K562 (cell line): ENCODE measurements around the gene ITSN2. TPM values are rescaled to one million over a fixed set of nuclear protein-coding genes. Genes with fewer than 3 reads are reported as not detected.

Experiments
- ATAC-seq: fragments of 200-7000 bp; cut with Tn5 transposase; 3 replicates; pipeline ENCODE4 v1.9.1; 2020; ENCODE audit warnings: moderate library complexity
- BruUV-seq: library from RNA; stranded (reverse); fragments of 400-500 nt; replicated peaks from 2 replicates; lab custom pipeline; 2021; lab: Mats Ljungman, UMichigan
- CTCF ChIA-PET: fragments of 300-600 bp; formaldehyde crosslinking; extraction: SDS; loops from one replicate; lab custom pipeline; 2021; ENCODE audit warnings: low intra/inter-chr PET ratio; lab: Yijun Ruan, JAX
- POLR2A ChIA-PET: fragments of 300-600, 350-650 bp; sonication (Branson Sonifier 250); formaldehyde crosslinking; extraction: SDS; loops from one replicate; lab custom pipeline; 2021; ENCODE audit warnings: antibody characterized with exemption, inconsistent platforms; lab: Yijun Ruan, JAX
- DNase-seq, 4 experiments: peaks; one replicate each; pipeline versions ENCODE4 v3.0.0 to v3.0.0-alpha.2; 2011 to 2018; ENCODE audit warnings: low spot score in 3 of 4, mixed read lengths in 3 of 4; ENCODE audit errors: extremely low read depth in 1 of 4
- FAIRE-seq: peaks from 2 replicates; lab custom pipeline; 2011; peaks lifted over from hg19 to GRCh38; lab: Jason Lieb, UNC
- H2AFZ ChIP-seq: 2 replicates; pipeline ENCODE4 v1.6.0; 2011; ENCODE audit warnings: low read depth, low read length, control low read depth, inconsistent platforms
- H3K27ac ChIP-seq: fragments of 200-600 bp; 3 replicates; pipeline ENCODE4 v1.8.0; 2011; ENCODE audit warnings: low read depth, mild to moderate bottlenecking, control low read depth, inconsistent platforms, low read length, moderate library complexity, mixed read lengths; ENCODE audit errors: extremely low read depth
- H3K27me3 ChIP-seq, 2 experiments: fragments of 300-600 bp in 1 of 2; 2 replicates in 1 of 2; 3 replicates in 1 of 2; pipeline versions ENCODE4 v1.6.0 to v1.8.0; 2011; ENCODE audit warnings: inconsistent platforms in 2 of 2, low read length in 2 of 2, mild to moderate bottlenecking in 1 of 2, mixed read lengths in 1 of 2, moderate library complexity in 1 of 2; ENCODE audit not compliant: control insufficient read depth in 2 of 2, insufficient read depth in 2 of 2
- H3K36me3 ChIP-seq: fragments of 300-600 bp; 3 replicates; pipeline ENCODE4 v1.8.0; 2011; ENCODE audit warnings: mild to moderate bottlenecking, low read length, inconsistent platforms; ENCODE audit not compliant: control insufficient read depth, insufficient read depth
- H3K4me1 ChIP-seq, 2 experiments: fragments of 200-600 bp in 1 of 2; replicated peaks in 1 of 2; 2 replicates in 1 of 2; 3 replicates in 1 of 2; pipeline versions ENCODE4 v1.5.1 to v1.8.0; 2011; ENCODE audit warnings: inconsistent platforms in 2 of 2, low read length in 2 of 2, mild to moderate bottlenecking in 1 of 2, mixed read lengths in 1 of 2, moderate library complexity in 1 of 2; ENCODE audit not compliant: control insufficient read depth in 2 of 2, insufficient read depth in 2 of 2
- H3K4me2 ChIP-seq: 2 replicates; pipeline ENCODE4 v1.6.1; 2011; ENCODE audit warnings: low read length, control low read depth, inconsistent platforms, mixed read lengths; ENCODE audit not compliant: insufficient read depth
- H3K4me3 ChIP-seq: fragments of 200-600 bp; sonication (generic), shearing (Covaris generic); 2 replicates; pipeline ENCODE4 v1.5.1; 2016; ENCODE audit warnings: control low read depth, inconsistent platforms
- H3K79me2 ChIP-seq: fragments of 200-600 bp; 3 replicates; pipeline ENCODE4 v1.8.0; 2011; ENCODE audit warnings: low read length, inconsistent platforms; ENCODE audit not compliant: control insufficient read depth, insufficient read depth
- H3K9ac ChIP-seq, 2 experiments: 2 replicates each; pipeline versions ENCODE4 v1.6.0 to v1.6.1; 2011; ENCODE audit warnings: low read depth in 2 of 2, low read length in 2 of 2, control low read depth in 1 of 2, inconsistent platforms in 1 of 2, mild to moderate bottlenecking in 1 of 2, mixed read lengths in 1 of 2; ENCODE audit not compliant: insufficient read depth in 1 of 2
- H3K9me1 ChIP-seq: one replicate; pipeline ENCODE4 v1.6.0; 2011; ENCODE audit warnings: inconsistent platforms, mild to moderate bottlenecking, low read length, moderate library complexity; ENCODE audit not compliant: control insufficient read depth, insufficient read depth
- H3K9me3 ChIP-seq: replicated peaks from 2 replicates; pipeline ENCODE4 v1.5.1; 2011; ENCODE audit warnings: low read depth, low read length, inconsistent platforms; ENCODE audit not compliant: control insufficient read depth, insufficient read depth
- H4K20me1 ChIP-seq: replicated peaks from 2 replicates; pipeline ENCODE4 v1.6.1; 2011; ENCODE audit warnings: low read length, inconsistent platforms, mixed read lengths; ENCODE audit not compliant: control insufficient read depth, insufficient read depth
- BHLHE40 ChIP-seq: IDR thresholded peaks from 2 replicates; pipeline ENCODE4 v1.6.1; 2011; ENCODE audit warnings: low read length, improper control_type of control experiment
- EGR1 ChIP-seq: fragments of 450-650 bp; conservative IDR thresholded peaks from 2 replicates; pipeline ENCODE4 v1.6.1; 2017; ENCODE audit warnings: mild to moderate bottlenecking
- SAP30 ChIP-seq: fragments of 200-600 bp; sonication (generic); IDR thresholded peaks from 2 replicates; pipeline ENCODE4 v1.6.1; 2012; ENCODE audit warnings: borderline replicate concordance, low read depth, mild to moderate bottlenecking, moderate library complexity, low read length, control low read depth, inconsistent platforms; ENCODE audit not compliant: insufficient read depth, poor library complexity, severe bottlenecking
- ZBTB7A ChIP-seq: IDR thresholded peaks from 2 replicates; pipeline ENCODE4 v1.6.1; 2011; ENCODE audit warnings: low read depth, mild to moderate bottlenecking, low read length, moderate library complexity, borderline replicate concordance; ENCODE audit not compliant: control insufficient read depth
- WGBS: fragments of 100-300 bp; shearing (Covaris generic); methylation state at CpG from one replicate; pipeline ENCODE4 v1.1.6; 2016; ENCODE audit warnings: low coverage, mixed read lengths; ENCODE audit not compliant: insufficient coverage; ENCODE audit errors: missing lambda C conversion rate; 5-methylcytosine and 5-hydroxymethylcytosine counted together
- in situ Hi-C: fragments of 300-500 bp; cut with MboI; formaldehyde crosslinking; loops from 4 replicates; pipeline ENCODE4 v1.15.0; 2018; ENCODE audit warnings: inconsistent platforms, mixed read lengths
- intact Hi-C: fragments of 100-400 bp; cut with micrococcal nuclease; formaldehyde crosslinking; loops from 2 replicates; pipeline ENCODE4 v1.14.2; 2022
- polyA plus RNA-seq, 8 experiments: library from polyadenylated mRNA; depleted of rRNA in 4 of 8; stranded (reverse) in 5 of 8; unstranded in 3 of 8; fragments of >200 nt; fragmentation: Nextera tagmentation in 2 of 8; fragmentation: Illumina TruSeq in 1 of 8; extraction: Ambion mirVana in 2 of 8; extraction: Trizol in 1 of 8; gene quantifications; 2 replicates each; pipeline versions ENCODE4 v1.2.1 to v1.2.3, GENCODE V29; 2011 to 2014; ENCODE audit warnings: inconsistent platforms in 1 of 8, missing spikeins in 1 of 8
- total RNA-seq, 7 experiments: library from RNA; depleted of rRNA in 6 of 7; stranded (reverse); fragments of >200 nt in 6 of 7; fragmentation: Illumina TruSeq in 2 of 7; extraction: Trizol in 2 of 7; gene quantifications; 2 replicates each; pipeline versions ENCODE4 v1.2.1 to v1.2.3, GENCODE V29; 2011 to 2021; ENCODE audit warnings: low replicate concordance in 1 of 7
- TF ChIP-seq, protein P1 (sequence below): sonication (generic); formaldehyde crosslinking; IDR thresholded peaks from 2 replicates; pipeline ENCODE4 v1.8.0; 2023; ENCODE audit warnings: mild to moderate bottlenecking, missing genetic modification reagents
- TF ChIP-seq, protein P2 (sequence below), 2 experiments: IDR thresholded peaks; 2 replicates each; pipeline ENCODE4 v1.6.1; 2011; ENCODE audit warnings: borderline replicate concordance in 1 of 2, control low read depth in 1 of 2, low read depth in 1 of 2, low read length in 1 of 2, mild to moderate bottlenecking in 1 of 2, mixed read lengths in 1 of 2, moderate library complexity in 1 of 2; ENCODE audit not compliant: insufficient read depth in 1 of 2, insufficient read length in 1 of 2, poor library complexity in 1 of 2, severe bottlenecking in 1 of 2; ENCODE audit errors: extremely low read depth in 1 of 2
- TF ChIP-seq, protein P3 (sequence below): sonication (generic); formaldehyde crosslinking; IDR thresholded peaks from 2 replicates; pipeline ENCODE4 v1.8.1; 2023; ENCODE audit warnings: missing genetic modification reagents, mild to moderate bottlenecking, borderline replicate concordance
- TF ChIP-seq, protein P4 (sequence below): sonication (generic); formaldehyde crosslinking; IDR thresholded peaks from 2 replicates; pipeline ENCODE4 v1.8.0; 2022; ENCODE audit warnings: mild to moderate bottlenecking, missing genetic modification reagents

Gene ITSN2
- total and polyA plus RNA-seq, 9 of the 15 experiments (the other 6 are each of a cell fraction or from before 2014, with no cell fraction given) = 6.6 to 19.9 (median 15.2) TPM

DNA sequence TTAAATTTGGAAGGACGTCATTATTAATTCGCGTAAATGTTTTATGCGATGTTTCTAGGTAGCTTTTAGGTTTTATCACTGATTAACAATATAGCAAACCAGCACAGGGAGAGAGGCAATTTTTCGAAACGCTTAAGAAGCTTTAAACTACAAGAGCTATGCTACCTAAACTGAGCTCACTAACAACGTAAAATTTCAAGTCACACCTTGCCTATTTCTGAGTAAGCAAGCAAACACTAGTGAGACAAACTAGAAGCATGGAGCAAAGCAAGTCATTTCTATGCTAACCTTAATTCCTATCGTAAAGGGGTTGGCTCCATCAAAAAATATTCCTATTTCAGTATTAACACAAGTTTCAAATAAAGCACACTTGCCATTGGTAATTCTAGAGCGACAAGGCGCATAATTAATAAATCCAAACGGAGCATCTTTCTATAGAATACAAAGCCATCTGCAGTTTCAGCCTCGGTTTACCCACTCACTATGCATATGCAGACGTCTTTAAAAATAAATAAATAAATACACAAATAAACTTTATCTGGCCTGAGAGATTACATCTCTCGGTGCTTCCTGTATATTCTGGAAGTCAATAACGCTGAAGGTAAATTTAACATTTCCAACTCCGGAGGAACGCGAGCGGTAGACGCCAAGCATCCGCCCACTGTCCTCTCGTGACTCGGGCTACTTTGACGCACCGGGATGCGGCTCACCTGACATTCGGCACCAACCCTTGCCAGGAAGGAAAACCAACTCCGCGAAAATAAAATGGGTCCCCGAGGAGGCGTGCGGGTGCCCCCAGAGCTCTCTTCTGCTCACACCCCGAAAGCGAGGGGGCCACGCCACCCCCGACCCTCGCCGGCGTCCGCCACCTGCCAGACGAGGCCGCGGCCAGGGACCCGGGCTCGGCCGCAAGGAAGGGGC is 947 bp downstream of the ITSN2 start:
- TSS peak; percentile 59 for BruUV-seq
- peaks cover 33% of the 10 kb centered on the region for H3K79me2 ChIP-seq
- peak overlapping the region; percentile 85 to 95 for H3K9ac ChIP-seq
- DNase-seq = peak in 1 of 4 experiments; percentile 38
- peak overlapping the region; percentile 100 for H2AFZ ChIP-seq
- H3K4me2 ChIP-seq = peak overlapping the region; percentile 84
- intact Hi-C loops = no loop called here
- no peaks in the 10 kb centered on the region for H3K9me3 ChIP-seq
- peak; percentile 59 for FAIRE-seq
- H4K20me1 ChIP-seq = no peaks in the 10 kb centered on the region
- ChIA-PET POLR2A (interaction anchor here (0.5 to 2.7 kb wide), 8 partner anchors 9 to 856 kb away, joined by 3 to 12 read pairs (median 4); no protein-coding TSS in a partner anchor), CTCF (no interaction called here)
- peak; percentile 19 for ATAC-seq
- H3K4me3 ChIP-seq = peak overlapping the region; percentile 94
- in situ Hi-C loops = no loop called here
- H3K36me3 ChIP-seq = no peaks in the 10 kb centered on the region; the same call in 2 of the 3 replicates
- H3K27ac ChIP-seq = peak overlapping the region; percentile 85
- H3K9me1 ChIP-seq = no peaks in the 10 kb centered on the region
- 14% methylated on average over 37 of the region's 46 CpGs for WGBS
- H3K27me3 ChIP-seq = no peaks in the 10 kb centered on the region
- H3K4me1 ChIP-seq = peaks cover 27% of the 10 kb centered on the region in 2 experiments
- 0 out of 2 replicates have a peak, but pooled peaks have one; percentile 47 for TF ChIP-seq ZBTB7A
- TF ChIP-seq, protein P1, sequence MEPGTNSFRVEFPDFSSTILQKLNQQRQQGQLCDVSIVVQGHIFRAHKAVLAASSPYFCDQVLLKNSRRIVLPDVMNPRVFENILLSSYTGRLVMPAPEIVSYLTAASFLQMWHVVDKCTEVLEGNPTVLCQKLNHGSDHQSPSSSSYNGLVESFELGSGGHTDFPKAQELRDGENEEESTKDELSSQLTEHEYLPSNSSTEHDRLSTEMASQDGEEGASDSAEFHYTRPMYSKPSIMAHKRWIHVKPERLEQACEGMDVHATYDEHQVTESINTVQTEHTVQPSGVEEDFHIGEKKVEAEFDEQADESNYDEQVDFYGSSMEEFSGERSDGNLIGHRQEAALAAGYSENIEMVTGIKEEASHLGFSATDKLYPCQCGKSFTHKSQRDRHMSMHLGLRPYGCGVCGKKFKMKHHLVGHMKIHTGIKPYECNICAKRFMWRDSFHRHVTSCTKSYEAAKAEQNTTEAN (CRISPR knock-in tag) = no peak
- TF ChIP-seq EGR1 = peak; percentile 37
- TF ChIP-seq, protein P2, sequence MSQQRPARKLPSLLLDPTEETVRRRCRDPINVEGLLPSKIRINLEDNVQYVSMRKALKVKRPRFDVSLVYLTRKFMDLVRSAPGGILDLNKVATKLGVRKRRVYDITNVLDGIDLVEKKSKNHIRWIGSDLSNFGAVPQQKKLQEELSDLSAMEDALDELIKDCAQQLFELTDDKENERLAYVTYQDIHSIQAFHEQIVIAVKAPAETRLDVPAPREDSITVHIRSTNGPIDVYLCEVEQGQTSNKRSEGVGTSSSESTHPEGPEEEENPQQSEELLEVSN (IDR thresholded peaks at IDR 0.05; ENCODE audit: borderline replicate concordance in 1 of 2, extremely low read depth in 1 of 2, insufficient read depth in 1 of 2, insufficient read length in 1 of 2, low read depth in 1 of 2, low read length in 1 of 2, poor library complexity in 1 of 2, severe bottlenecking in 1 of 2) = peak in 1 of 2 experiments; percentile 65
- peak; percentile 23 for TF ChIP-seq SAP30
- TF ChIP-seq, protein P3, sequence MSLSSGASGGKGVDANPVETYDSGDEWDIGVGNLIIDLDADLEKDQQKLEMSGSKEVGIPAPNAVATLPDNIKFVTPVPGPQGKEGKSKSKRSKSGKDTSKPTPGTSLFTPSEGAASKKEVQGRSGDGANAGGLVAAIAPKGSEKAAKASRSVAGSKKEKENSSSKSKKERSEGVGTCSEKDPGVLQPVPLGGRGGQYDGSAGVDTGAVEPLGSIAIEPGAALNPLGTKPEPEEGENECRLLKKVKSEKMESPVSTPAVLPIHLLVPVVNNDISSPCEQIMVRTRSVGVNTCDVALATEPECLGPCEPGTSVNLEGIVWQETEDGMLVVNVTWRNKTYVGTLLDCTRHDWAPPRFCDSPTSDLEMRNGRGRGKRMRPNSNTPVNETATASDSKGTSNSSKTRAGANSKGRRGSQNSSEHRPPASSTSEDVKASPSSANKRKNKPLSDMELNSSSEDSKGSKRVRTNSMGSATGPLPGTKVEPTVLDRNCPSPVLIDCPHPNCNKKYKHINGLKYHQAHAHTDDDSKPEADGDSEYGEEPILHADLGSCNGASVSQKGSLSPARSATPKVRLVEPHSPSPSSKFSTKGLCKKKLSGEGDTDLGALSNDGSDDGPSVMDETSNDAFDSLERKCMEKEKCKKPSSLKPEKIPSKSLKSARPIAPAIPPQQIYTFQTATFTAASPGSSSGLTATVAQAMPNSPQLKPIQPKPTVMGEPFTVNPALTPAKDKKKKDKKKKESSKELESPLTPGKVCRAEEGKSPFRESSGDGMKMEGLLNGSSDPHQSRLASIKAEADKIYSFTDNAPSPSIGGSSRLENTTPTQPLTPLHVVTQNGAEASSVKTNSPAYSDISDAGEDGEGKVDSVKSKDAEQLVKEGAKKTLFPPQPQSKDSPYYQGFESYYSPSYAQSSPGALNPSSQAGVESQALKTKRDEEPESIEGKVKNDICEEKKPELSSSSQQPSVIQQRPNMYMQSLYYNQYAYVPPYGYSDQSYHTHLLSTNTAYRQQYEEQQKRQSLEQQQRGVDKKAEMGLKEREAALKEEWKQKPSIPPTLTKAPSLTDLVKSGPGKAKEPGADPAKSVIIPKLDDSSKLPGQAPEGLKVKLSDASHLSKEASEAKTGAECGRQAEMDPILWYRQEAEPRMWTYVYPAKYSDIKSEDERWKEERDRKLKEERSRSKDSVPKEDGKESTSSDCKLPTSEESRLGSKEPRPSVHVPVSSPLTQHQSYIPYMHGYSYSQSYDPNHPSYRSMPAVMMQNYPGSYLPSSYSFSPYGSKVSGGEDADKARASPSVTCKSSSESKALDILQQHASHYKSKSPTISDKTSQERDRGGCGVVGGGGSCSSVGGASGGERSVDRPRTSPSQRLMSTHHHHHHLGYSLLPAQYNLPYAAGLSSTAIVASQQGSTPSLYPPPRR = 0 out of 2 replicates have a peak, but pooled peaks have one; percentile 11
- TF ChIP-seq BHLHE40 = peak; percentile 71
- TF ChIP-seq, protein P4, sequence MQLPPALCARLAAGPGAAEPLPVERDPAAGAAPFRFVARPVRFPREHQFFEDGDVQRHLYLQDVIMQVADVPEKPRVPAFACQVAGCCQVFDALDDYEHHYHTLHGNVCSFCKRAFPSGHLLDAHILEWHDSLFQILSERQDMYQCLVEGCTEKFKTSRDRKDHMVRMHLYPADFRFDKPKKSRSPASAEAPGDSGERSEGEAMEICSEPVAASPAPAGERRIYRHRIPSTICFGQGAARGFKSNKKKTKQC (CRISPR knock-in tag) = 0 out of 2 replicates have a peak, but pooled peaks have one; percentile 27
